Right hindlimb (tissue), 1 donor: ENCODE results near the gene DHX58.

Experiments used
- DNase-seq: peaks from one replicate; pipeline ENCODE4 v3.0.0-alpha.2; 2018

Gene DHX58

DNA sequence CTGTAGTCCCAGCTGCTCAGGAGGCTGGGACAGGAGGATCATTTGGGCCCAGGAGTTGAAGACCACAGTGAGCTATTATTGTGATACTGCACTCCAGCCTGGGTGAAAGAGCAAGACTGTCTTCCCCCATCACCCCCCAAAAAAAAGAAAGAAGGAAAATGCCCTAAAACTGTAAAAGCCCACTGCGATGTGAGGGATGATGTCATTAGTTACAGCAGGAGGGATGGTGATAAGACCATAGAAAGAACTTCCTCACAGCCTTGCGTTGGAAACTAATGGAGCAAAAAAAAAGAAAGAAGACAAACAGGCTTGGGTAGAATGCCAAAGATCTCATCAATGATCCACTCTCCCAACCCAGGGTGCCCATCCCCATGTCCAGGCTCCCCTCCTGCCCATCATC, 33.0 kb downstream of the DHX58 start:
- no peak for DNase-seq

DNA sequence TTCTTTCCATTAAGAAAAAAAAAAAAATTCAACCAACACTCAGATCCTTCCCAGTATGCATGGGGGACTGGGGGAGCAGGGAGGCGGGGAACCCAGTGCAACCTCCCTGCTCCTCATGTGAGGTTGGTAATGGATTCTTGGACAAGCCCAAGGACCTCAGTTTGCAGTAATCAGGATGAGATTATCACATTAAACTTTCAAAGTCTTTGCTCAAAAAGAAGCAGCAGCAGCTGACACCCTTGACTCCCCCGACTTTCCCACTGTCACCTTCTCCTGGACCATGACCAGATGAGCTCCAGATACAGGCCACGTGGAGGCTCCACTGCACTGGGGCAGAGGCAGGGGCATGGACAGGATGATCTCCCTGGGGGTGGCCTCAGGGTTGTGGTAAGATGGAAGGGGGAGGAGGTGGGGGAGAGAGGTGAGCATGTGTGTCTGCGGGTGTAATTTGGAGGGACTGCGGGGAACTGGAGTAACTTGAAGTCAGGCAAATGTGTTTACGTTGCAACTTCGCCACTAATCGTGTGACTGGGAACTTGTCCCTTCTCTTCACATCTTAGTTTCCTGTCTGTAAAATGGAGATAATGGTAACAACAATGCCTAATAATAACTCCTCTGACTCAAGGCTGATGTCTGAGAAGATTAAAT, 34.0 kb downstream of the DHX58 start:
- DNase-seq = no peak

DNA sequence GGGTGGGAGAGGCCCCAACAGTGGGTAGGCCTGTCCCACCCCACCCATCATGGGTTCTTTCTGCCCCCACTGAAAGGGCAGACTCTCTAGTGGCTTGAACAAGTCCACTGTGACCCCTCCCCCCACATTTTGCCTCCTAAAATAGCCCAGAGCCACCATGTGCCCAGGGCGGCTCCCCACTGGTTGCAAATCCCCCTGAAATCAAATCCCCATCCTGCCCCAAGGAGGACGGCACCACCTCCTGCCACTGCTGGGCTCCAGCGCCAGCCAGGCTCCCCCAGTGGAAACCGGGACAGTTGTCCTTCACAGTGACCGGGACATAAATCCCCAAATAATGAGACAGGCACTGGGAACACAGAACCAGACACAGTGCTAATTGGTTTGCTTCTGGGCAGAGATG, 34.8 kb downstream of the DHX58 start:
- no peak for DNase-seq

DNA sequence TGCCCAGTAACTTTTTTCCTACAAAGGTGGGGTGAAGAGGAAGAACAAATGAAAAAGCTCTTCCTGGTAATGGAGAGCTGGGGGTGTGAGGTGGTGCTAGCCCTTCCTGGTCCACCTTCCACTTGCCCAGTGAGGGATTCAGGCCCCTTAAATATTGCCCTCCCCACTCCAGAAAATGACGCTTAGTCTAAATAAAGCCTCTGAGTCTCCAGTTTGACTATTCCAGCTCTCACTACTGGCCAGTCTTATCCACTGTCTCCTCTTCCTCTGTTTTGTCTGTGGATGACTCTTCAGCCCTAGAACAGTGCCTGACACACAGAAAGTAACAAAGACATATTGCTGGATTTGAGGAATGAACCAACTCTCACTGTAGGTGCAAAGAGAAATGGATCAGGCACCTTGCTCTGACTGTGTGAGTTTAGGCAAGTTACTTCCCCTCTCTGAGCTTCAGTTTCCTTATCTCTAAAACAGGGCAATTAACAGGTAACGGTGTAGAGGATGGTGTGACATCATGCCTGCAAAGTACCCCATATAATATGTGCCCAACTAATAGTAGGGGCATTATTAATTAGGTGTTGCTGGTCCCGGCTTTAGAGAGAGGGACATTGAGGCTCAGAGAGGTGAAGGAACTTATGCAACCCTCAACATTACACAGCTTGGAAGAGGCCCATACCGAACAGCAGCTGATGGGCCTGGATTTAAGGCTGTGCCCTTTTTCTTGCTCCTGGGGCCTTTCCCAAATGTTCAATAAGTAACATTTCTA, 35.5 kb downstream of the DHX58 start:
- DNase-seq = no peak

DNA sequence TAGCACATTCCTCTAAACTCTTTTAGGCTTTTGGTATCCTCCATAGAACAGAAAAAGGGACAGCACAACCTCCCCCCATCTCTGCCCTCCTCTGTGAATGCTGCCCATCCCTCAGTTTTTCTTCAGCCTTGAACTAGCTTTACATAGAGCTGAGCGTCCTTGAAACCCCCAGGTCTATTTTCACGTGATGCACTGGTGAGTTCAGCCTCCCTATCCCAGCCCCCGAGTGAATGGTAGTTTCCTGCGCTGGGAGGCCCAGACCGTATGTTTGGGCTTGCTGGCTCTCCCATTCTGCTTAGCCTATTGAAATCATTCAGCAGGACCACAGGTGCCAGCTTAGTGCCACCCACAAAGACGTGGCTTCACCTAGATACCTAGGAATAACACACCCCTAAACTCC, 36.7 kb downstream of the DHX58 start:
- DNase-seq = no peak

DNA sequence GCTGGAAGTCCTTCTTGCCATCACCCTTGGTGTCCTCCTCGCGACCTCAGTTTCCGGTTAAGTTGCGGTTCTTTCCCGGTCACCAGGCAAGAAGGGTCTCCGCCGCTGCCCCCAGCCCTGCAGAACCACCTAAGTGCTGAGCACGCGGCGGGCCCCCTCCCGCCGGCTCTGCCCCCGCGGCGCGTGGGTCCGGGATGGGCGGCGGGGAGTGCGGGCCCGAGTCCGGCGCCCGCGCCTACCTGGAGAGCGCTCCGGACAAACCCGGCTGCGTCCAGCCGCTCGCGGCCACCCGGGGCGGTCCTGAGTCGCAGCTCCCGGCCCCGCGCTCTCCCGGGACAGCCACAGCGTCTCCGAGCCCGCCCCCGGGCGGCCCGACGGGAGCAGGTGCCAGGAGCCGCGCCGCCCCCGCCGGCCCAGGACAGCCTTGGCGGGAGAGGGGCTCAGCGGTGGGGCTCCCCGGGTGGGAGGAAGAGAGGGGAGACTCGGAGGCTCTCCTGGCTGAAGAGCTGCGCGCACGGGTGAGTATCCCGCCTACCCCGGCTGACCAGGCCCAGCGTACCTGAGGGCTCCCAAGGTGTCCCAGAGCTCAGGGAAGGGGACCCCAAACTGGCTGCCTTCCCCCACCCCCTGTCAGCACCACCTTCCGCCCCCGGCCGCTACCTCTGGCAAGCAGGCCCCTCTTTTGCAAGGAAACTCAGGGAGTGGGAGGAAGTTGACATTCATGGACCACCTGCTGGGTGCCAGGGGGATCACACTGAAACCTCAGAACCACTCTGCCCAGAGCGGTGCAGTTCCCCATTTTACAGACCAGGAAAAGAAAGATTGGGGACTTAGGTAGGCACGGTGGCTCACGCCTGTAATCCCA, 40.0 kb downstream of the DHX58 start:
- DNase-seq = peak; percentile 37

DNA sequence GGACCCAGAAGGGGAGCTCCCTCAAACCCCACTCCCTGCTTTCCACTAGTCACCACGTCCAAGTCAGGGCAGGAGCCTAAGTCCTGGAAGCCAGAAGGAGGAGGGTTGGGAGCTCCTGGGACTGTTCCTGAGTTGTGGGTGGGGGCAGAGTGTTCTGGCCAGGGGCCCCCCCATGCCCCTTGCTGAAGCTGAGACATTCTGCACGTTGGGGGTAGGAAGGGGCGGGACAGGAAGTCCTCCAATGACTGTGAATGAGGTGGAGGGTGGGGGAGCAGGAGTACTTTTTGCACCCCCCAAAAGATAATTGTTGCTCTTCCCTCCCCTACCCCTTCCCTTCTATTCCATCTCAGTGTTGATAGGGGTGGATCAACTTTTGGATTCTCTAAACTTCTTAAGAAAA, 40.7 kb downstream of the DHX58 start:
- no peak for DNase-seq

DNA sequence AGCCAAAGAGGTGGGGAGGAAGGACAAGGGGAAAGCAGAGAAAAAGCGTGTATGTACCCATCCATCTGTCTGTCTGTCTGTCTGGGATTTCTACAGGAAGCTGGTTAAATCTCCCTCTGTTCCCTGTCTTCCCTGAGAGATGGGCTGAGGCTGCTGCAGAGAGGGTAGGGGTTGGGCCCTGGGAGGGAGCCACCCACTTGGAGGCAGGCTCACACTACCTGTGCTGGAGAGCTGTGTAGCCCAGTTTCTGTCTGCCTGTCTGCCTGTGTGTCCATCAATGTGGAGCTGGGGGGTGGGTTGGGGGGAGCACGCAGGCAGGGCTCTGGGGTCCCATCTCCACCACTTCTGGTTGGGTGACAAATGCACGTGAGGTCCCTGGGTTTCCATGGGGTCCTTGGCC, 43.5 kb downstream of the DHX58 start:
- DNase-seq = no peak

DNA sequence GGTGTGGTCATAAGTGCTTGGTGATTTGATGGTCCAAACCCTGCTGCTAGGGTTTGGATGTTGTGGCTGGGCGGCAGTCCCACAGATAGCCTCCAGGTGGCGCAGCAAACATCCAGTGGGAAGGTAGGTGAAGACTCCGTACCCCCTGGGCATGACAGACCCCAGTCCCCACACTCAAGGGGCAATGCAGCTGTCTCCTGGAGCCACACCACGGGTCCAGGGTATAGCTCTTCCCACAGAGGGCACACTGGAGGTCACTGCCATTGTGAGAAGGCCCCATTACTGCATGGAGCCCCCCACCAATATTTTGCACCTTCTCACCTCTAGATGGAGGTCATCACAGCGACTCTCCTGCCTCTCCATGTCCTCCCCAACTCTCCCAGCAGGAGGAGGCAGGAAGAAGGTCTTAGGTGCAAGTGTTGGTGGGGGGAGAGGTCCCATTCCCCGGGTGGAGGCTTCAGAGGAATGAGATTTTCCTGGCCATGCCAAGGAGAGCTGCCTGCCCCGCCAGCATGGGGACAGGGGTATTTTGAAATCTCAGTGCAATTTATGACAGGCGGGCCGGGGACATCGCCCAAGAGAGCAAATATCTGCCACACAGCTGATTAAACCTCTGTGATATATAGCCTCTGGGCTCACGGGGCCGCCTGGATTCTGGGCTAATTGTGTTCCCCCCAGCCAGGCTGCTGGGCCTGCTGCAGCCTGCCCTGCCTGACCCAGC, 45.0 kb downstream of the DHX58 start:
- DNase-seq = peak; percentile 61

DNA sequence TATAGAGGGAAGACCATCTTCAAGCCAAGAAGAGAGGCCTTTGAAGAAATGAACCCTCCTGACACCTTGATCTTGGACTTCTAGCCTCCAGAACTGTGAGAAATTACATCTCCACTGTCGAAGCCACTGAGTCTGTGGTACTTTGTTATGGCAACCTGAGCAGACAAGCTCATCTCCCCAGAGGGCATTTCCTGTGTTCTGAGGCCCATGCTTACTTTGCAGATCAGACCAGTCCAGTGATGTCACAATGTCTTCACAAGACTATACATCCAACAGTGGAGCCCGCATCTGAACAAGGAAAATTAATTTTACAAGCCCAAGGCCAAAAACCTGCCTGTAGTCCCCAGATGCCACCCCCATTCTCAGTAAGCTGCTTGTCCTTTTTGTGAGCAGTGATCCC, 47.3 kb downstream of the DHX58 start:
- DNase-seq = no peak

DNA sequence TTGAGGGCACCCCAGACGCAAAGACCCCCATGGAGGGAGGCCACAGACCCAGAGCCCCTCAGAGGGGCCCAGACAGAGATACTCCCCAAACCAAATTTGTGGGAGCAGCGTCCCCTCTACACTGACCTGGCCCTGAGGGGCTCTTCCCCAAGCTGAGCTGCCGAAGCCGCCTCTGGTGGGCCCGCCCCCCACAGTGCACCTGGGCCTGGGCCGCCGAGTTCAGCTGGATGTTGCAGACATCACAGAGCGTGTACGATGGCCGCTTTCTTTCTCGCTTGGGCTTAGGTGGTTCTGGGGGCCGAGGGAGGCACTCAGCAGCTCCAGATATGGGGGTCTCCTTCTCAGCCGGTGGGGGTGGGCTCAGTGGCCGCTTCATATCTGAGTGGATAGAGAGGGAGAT, 49.8 kb downstream of the DHX58 start:
- DNase-seq = no peak

DNA sequence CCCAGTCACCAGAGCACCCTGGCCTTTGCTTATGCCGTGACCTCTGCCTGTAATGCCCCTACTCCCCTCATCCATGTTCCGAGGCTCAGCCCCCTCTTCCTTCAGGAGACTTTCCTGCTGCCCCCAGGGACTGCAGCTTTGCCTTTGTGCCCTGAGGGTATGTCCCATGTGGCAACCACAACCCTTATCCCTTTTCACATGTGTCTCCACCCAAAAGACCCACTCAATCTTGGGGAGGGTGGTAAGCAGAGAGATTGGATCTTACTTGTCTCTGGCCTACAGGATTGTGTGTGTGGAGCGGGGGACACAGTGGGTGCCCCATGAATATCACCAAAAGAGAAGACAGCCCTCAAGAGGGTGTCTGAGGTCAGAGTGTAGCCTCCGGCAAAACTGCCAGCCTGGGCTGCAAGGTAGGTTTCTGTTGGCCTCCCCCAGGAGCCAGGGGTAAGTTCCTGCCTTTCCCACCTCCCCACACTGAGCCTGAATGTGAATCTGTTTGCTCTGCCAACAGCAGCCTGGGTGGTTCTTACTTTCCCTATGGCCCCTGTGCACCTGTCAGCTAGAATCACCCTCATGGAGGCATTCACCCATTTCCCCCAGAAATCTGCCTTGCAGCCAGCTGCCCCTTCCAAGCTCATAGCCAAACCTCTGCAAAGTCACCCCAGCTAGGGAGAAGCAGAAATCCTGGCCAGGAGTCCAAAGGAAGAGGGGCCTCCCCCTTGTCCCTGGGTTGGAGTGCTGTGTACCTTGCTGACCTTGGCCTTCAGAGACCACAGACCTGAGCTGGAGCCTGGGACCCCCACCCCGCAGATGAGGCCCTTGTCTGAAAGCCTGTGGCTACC, 50.6 kb downstream of the DHX58 start:
- DNase-seq = no peak

DNA sequence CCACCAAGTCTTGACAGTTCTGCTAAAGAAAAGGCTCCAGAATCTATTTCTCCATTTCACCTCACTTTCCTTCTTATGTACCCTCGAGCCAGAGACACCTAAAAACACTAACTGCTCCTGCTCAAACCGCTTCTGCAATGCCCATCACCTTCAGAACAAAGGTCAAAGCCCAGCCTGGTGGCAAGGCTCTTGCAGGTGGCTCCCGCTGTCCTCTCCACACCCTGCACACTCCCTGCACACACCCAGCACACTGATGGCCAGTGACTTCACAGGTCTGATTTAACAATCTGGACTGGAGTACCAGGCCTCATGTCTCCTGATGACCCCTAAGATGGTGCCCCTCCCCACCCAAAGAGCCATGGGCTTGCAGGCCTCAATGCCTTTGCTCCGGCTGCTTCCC, 52.3 kb downstream of the DHX58 start:
- DNase-seq = no peak

DNA sequence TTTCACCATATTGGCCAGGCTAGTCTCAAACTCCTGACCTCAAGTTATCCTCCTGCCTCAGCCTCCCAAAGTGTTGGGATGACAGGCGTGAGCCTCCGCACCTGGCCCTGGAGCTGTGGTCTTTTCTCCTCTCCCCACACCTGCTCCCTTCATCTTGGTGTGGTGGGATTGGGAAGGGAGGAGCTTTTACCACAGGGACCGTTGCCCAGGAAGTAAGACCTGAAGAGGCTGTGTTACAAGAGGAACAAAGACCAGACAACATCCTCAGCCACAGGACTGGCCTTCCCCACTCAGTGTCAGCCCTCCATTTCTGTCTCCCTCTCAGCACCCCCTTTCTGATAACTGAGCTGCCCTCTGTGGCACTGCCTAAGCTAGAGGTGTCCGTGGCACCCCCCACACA, 52.7 kb downstream of the DHX58 start:
- no peak for DNase-seq

DNA sequence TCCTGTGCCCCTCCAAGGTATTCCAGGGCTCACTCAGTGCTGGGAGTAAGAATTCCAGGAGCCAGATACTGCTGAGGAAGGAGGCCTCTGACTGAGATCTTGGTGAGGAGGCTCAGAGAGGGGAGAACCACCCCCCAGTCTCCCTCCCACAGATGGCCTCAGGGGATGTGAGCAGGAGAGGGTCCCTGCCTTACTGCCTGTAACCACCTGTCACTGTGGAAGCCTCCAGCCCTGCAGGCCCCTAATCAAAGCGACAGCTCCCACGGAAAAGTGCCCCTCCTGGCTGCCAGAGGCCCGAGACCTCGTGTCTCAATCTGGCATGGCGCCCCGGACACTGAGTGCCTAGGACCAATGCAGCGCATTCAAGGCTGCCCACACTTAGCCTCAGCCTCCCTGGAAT, 54.5 kb downstream of the DHX58 start:
- no peak for DNase-seq

DNA sequence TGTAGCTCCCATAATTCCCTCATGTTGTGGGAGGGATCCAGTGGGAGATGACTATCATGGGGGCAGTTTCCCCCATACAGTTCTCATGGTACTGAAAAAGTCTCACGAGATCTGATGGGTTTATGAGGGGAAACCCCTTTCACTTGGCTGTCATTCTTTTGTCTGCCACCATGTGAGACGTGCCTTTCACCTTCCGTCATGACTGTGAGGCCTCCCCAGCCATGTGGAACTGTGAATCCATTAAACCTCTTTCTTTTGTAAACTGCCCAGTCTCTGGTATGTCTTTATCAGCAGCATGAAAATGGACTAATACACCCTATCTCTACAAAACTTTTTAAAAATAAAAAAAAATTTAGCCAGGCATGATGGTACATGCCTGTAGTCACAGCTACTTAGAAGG, 55.9 kb downstream of the DHX58 start:
- no peak for DNase-seq

DNA sequence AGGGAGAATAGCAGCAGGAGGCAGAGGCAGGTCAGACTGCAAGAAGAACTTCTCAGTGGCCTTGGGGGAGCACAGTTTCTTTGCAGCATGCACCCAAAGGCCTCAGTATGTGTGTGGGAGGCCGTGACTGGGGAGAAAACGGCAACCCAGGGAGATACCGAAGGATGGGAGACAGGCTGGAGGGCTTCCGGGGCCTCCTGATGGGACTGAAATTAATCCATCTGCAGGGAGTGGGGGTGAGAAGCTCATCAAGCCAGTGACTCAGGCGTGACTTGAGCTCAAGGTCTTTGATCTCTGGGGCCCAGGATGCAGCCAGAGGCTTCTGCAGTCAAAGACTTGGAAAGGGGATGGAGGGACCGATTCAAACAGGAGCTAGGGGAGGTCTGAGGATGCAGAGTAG, 57.0 kb downstream of the DHX58 start:
- DNase-seq = no peak

DNA sequence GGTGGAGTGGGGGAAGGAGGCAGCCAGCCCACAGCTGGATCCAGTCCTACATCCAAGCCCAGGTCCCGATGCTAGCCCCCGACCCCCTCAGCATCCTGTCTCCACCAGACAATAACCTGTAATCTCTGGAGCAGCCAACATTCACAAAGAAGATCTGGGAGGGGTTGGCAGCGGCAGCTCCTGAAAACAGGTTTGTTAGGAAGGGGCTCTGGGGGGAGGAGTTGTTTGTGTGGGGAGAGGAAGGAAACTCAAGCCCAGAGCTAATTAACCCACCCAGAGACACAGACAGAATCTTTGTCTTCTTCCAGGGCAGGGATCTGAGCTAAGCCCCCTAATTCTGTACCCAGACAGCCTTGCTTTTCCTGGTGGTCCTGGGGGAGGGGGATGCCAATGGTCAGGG, 57.5 kb downstream of the DHX58 start:
- DNase-seq = no peak

DNA sequence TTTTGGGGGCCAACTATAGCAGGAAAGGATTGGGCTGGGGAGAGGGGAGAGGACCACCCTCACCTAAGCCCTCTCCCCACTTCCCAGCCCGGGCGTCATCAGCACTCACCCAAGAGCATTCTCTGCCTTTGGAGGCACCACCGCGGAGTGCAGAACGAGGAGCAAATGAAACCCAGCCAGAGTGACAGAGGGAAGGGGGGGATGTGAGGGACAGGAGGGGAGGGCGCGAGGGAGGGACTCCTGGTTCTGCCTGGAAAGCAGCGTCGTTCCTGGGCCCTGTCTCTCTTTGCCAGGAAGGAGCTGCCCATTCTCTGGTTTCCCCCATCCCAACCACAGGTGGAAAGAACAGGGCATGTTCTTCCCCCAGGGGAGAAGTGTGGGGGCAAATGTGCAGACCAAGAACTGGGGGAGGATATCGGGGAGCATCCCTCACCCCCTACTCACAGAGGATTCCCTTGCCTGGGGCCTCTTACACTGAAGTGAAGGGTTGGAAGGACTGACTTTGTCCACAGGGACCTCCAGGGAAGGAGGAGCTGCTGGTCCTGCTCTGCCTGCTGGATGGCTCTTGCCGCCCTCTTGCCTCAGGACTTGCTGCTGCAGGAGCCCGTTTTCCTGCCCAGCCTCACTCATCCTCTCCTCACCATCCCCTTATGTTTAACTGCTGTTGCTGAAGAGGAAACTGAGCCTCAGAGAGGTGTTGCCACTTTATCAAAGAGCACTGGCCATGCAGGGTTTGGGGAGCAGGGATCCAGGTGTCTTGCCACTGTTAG, 58.6 kb downstream of the DHX58 start:
- no peak for DNase-seq

DNA sequence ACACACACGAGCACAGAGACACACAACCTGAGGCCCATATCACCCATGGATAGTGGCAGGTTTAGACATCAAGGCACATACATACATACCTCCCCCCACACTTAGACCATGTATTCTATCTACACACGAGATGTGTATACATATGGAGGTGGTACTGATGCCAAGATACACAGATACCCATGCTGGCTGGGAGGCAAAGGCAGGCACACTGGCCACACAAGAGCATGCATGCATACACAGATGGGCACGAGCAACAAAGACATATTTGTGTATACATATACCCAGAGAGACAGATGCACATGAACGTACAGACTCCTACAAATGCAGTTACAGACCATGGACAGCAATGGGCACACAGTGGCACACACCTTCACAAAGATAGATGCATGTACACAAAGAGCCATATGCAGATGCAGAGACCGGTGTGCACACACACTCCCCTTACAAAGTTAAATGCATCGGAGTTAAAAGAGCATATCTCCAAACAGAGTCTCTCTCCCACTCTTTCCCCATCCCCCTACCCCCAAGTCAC, 60.1 kb downstream of the DHX58 start:
- DNase-seq = no peak

DNA sequence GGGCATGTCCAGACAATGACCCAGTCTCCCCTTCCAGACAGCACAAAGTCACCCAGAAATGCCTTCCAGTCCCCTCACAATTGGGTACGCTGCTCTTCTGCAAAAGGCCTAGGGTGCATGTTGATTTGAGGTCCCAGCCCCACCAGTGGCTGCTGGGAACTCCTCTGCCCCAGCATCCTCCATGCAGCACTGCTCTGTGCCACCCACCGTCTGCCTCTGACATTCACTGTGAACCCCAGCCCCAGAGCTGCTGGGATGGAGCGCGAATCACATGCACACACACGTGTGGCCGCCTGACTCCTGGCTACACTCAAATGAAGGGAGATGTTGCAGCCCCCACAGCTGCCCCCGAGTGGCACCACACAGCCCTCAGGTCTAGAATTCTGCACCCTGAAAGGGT, 60.9 kb downstream of the DHX58 start:
- no peak for DNase-seq
